NCI-H2227 treated with DMSO at 0.1 percent for 48 hours (cell line): ENCODE data around the gene NIPA2.
"Not testable (repeated sequence)": the region's sequence is repeated elsewhere in the genome, so short reads cannot be mapped to it uniquely, and the experiment has no call there.

Experiments used
- DNase-seq: peaks from one replicate; lab custom pipeline; 2025; lab: John Stamatoyannopoulos, UW

NIPA2 gene

DNA sequence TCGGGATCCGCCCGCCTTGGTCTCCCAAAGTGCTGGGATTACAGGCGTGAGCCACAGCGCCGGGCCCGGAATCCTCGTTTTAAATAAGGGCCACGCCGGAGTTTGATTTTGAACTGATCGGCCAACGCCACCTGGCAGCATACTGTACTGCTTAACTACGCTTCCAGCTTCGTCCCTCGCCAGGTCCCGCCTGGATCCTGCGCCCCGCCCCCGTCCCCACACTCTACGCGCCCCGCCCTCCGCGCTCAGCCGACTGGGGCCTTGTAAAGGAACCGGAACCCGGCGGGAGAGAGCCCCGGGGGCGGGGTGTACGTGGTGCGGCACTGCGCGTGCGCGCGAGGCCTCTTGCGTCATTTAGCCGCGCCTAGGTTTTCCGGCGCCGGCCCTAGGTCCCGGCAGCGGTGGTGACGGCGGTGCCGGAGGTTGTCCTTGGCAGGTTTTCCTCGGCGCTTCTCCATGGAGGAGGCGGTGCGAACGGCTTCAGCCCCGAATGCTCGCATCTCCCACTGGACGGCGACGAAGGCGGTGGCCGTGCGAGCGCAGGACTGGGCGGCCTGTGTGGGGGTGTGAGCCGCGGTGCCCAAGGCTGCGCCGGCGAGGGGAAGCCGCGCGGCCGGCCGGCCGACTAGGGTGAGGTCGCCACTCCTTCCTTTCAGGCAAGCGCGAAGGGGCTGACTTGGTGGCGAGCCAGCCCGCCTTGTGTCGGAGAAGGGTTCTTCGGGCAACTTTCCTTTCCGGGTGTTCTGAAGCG is at the start of gene NIPA2:
Gene NIPA2 (plus strand): TSS at position 375 of the 751 bp plus-strand sequence. CDS start 13,066 bp downstream, outside the sequence.
- DNase-seq, result peak; percentile 94

DNA sequence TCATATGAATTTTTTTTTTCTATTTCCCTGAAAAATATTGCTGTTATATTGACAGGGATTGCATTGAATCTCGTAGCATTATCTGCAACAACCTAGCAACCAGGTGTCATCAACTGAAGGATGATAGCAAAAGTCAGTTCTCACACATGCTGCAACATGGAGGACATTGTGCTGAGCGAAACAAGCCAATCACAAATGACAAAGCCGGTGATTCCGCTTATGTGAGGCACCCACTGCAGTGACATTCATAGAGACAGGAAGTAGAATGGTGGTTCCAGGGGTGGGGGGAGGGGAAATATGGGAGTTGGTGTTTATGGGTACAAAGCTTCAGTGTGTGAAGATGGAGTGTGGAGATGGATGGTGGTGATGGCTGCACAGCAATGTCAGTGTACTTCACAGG is 44.4 kb upstream of the NIPA2 start:
- DNase-seq, result no peak

DNA sequence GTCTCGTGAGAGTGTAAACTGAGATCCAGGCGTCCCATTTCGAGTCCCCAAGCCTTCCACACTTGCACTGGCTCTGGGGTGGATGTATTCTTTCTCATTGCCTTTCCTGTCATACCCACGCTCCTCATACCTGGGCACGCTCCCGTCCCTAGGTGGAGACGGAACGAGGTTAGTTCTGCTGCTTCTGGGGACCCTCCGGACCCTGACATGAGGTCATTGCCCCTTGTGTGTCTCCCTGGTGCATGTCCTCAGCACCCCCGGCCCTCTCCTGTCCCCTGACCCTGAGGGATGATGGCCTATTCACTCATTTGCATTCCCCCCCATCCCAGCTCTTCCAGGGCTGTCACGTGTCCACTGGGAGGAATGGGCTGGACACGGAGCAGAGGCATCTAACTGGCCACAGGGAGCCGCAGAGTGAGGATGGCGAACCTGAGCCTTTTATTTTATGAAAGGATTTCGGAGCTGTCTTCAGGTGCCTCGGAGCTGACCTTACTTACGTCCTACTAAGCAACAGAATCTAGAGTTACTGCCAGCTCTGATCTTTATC is 43.8 kb upstream of the NIPA2 start:
- DNase-seq, result no peak

DNA sequence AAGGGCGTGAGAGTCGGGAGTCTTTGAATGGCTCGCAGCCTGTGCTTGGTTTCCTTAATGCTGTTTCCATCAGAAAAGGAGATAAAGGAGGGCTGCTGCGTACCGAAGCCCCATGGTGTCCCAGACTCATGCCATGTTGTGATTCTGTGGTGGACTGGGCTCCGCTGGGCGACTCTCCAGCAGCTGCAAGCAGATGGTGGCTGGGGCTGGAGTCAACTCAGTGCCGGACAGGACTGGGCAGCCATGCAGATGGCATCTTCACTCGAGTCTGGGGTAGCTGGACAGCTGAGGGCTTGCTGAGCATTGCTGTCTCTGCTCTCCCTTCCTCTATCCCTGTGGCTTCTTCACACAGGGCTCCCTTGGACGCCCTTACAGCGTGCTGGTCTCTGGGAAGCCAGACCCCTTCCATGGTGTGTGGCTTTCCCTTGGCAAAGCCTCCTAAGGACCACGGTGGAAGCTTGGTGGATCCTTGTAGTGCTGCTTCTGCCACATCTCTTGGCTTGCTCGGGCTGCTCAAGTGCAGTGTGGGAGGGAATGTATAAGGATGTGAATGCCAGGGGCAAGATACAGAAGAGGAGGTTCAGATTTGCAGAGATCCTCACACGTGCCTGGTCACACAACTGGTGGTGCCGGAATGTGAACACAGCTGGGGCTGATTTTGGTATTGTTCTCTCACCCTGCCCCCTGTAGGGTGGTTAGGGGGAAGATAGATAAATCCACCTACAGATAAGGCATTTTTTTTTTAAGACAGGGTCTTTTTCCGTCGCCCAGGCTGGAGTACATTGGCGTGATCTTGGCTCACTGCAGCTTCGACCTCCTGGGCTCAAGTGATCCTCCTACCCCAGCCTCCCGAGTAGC is 43.0 kb upstream of the NIPA2 start:
- DNase-seq, result no peak

DNA sequence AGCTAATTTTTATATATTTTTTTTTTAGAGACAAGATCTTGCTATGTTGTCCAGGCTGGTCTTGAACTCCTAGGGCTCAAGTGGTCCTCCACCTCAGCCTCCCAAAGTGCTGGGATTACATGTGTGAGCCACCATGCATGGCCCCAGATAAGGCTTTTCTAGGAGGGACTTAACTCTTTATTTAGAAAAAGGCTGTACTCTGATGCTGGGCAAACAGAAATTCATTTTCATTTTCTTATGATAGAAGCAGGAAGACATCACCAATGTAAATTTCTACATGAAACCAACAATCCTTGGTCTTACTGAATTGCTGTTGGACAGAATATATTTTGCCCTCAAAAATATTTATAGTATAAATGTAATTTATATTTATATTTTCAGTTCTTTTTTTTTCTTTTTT is 42.4 kb upstream of the NIPA2 start:
- DNase-seq, result no peak

DNA sequence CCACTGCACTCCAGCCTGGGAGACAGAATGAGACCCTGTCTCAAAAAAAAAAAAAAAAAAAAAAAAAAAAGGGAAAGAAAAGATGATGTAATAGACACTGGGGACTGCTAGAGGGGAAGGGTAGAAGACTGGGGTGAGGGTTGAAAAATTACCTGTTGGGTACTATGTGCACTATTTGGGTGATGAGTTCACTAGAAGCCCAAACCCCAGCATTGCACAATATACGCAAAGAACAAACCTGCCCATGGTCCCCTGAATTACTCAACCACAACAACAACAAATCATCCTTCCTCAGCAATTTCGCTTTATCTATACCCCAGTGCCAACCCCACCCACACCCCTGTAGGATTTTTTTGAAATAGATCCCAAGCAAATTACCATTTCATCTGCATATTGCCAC is 38.6 kb upstream of the NIPA2 start:
- no peak for DNase-seq

DNA sequence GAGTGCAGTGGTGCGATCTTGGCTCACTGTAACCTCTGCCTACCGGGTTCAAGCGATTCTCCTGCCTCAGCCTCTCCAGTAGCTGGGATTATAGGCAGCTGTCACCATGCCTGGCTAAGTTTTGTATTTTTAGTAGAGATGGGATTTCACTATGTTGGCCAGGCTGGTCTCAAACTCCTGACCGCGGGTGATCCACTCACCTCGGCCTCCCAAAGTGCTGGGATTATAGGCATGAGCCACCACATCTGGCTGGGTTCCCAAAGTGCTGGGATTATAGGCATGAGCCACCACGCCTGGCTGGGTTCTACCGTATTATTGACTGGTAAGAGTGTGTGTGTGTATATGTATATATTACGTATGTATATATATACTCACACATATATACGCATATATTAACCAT is 35.5 kb upstream of the NIPA2 start:
- not testable (repeated sequence) for DNase-seq

DNA sequence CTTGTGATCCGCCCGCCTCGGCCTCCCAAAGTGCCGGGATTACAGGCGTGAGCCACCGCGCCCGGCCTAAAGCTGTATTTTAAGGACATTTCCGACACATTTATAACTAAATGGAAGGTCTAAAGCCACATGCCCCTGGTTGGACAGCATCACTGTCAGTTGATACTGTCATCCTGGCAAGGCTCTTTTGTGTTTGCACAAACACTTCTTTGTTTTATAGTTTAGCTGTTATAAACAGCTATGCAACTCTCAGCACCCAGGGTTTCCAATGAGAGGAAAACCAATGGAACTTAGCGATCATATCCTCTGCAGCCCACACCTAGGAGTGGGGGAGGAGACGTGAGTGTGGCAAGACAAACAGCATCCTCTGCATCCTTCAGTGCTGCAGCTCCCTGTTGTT is 32.3 kb upstream of the NIPA2 start:
- DNase-seq, result no peak

DNA sequence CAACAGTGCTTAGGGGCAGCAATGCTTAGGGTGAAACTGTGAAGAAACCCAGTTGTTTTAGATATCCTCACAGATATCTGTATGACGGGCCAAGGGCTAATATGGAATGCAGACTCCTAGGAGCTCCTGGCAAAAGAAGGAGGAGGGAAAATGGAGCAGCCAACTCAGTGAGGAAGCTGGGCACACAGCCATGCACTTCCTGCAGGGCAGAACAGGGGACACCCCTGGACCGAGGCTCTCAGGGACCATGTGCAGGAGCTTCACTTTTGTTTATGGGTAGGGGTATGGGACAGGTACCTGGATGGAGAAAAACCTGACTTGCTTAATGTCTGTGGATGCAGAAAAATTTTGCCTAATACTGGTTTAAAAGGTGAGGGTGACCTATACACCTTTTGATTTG is 31.8 kb upstream of the NIPA2 start:
- no peak for DNase-seq

DNA sequence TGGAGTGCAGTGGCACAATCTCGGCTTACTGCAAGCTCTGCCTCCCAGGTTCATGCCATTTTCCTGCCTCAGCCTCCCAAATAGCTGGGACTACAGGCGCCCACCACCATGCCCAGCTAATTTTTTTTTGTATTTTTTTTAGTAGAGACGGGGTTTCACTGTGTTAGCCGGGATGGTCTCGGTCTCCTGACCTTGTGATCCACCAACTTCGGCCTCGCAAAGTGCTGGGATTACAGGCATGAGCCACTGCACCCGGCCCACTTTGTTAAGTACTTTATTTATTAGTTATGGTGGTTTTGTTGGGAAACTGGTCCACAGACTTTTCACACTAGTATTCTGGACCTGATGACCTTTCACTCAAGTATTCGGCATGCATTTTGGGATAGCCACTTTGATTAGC is 30.6 kb upstream of the NIPA2 start:
- not testable (repeated sequence) for DNase-seq

DNA sequence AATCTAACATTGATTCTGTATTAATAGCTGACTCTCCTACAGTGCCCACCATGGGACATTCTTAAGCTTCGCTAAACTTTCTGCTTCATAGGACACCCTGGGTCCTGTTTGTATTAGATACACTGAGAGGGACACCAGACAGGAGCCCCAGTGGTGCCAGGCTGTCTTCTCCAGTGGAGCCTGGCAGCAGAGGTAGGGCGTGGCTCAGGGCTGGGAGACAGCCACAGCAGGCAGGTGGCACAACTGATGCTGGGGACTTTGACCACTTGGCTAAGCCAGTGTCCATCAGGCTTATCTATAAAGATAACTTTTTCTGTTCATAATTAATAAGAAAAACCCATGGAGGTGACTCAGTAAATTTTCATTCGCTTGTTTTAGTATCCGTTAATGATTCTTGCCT is 30.2 kb upstream of the NIPA2 start:
- no peak for DNase-seq

DNA sequence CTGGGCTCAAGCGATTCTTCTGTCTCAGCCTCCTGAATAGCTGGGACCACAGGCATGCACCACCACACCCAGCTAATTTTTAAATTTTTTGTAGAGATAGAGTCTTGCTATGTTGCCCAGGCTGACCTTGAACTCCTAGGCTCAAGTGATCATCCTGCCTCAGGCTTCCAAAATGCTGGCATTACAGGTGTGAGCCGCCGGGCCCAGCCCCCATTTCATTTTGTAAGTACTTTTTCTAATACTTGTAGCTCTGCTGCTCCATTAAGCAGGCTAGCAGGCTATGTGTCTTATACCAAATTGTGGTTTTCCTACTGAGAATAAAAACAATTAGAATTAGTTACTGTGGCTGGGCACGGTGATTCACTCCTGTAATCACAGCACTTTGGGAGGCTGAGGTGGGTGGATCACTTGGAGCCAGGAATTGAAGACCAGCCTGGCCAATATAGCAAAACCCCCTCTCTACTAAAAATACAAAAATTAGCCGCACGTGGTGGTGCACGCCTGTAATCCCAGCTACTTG is 29.6 kb upstream of the NIPA2 start:
- DNase-seq, result no peak

DNA sequence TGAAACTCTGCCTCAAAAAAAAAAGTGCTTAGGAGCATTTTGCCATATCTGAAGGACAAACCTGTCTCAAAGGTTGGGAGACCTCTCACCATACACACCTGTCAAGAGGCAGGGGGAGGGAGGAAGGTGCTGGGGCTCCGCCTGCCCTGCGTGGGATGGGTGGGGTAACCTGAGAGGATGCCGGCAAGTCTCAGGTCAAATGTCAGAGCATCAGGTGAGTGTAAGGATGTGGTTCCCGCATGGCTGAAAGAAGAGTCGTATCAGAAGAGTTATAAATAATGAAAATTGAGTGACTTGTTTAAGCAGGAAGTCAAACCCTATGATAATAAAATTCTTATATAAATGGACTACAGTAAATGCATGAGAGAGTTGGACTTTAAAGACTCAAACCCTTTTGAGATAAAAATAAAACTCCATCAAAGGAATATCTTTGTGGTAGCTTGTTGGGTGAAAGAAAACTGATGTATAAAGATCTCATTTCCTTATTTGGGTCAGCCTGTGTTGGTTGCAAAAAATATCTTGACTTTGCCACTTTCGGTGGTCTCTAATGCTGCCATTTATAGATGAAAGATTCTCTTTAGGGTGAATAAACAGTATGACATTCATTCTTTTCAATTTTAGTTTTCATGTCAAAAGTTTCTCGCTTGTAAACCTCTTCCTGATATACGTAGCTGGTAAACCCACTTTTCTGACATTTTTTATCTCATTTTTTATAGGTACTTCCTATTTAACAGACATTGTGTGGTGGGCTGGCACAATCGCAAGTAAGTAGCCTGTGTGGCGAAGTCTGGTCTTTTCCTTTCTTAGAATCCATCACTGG is 28.2 kb upstream of the NIPA2 start:
- DNase-seq, result no peak

DNA sequence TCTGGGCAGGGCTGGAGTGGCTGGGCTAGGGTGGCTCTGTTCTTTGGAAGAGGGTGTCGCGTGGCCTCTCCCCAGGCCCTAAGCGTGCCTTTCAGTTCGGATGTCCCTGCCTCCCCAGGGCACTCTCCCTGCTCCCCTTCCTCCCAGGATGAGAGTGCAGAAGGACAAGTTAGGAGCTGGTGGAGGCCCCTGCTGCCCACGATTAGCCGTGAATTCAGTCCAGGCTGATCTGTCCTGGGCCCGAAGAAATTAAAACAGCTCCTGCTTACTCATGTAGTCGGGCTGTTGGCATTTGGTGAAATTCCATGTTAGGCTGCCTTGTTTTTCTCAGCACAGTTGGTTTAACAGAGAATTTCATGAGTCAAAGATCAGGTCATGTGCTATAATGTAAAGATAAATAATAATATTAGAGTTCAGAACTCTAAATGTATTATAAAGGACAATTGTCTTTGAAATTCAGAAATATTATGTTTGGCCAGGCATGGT is 27.6 kb upstream of the NIPA2 start:
- no peak for DNase-seq

DNA sequence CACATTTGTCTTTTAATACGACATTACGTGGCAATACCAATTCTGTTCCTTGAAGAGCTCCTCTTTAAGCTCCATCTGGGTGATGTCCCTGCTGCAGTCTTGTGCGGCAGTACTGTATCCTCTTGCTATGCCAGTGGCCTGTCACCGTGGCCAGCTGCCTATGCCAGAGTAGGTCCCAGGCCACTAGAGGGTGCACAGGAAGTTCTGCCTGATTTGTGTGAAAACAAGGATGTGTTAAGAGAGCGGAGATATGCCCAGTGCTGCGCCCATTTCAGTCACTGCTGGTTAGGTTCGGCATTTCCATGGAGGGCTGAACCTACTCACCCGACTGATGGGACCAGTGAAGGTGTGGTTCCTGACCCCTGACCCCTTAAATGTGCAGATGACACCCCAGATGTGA is 26.8 kb upstream of the NIPA2 start:
- DNase-seq, result no peak

DNA sequence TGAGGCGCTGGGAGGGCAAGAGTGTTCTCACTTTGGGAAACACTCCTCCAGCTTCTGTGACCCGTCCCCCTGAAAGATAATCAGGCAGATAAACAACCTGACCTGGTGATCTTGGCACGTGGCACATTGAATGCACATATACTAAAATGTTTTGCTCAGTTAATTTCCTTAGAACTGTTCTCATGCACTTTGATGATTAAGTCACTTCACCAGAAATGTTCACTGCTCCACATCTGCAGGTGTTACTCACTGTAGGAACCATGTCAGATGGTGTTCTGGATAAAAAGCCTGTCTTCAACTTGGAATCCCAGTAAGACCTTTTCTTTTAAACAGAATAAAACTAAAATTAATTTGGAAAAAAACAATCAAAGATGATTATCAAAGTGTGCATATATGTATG is 24.6 kb upstream of the NIPA2 start:
- DNase-seq, result no peak

DNA sequence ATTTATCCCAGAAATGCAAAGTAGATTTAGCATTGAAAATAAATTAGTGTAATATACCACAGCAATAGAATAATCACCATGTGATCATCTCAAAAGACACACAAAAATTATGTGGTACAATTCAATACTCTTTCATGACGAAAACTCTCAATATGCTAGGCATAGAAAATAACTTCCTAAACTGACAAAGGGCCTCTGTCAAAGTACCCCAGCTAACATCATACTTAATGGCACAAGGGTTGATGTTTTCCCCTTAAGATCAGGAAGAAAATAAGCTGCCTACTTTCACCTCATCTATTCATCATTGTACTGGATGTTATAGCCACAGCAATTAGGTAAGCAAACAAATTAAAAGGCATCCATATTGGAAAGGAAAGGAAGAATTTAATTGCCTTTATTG is 22.7 kb upstream of the NIPA2 start:
- no peak for DNase-seq

DNA sequence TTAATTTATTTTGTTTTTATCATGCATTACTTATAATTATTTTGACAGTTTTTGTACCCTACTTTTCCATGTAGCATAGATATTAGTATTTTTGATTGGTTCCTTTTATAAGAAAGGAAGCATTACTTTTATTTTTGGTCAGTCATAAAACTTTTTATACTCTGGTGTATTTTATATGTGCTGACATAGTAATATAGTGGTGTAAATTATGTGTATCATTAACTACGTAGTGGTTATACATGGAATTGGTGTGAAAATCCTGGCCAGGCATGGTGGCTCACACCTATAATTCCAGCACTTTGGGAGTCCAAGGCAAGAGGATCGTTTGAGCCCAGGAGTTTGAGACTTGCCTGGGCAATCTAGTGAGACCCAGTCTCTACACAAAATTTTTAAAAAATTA is 18.8 kb upstream of the NIPA2 start:
- DNase-seq, result no peak

DNA sequence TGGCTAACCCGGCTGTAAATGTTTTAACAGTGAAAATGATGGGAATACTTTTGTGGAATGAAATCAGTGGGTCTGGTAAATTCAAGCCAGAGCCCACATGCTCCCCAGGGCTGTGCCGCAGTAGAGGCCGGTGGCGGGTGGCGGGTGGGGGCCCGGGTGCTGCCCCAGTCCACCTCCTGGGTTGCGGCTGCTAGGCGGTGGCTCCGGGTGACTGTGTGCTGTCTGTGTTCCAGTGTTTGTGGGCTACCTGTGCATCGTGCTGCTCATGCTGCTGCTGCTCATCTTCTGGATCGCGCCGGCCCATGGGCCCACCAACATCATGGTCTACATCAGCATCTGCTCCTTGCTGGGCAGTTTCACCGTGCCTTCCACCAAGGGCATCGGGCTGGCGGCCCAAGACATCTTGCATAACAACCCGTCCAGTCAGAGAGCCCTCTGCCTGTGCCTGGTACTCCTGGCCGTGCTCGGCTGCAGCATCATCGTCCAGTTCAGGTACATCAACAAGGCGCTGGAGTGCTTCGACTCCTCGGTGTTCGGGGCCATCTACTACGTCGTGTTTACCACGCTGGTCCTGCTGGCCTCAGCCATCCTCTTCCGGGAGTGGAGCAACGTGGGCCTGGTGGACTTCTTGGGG is 14.9 kb upstream of the NIPA2 start:
- DNase-seq, result no peak

DNA sequence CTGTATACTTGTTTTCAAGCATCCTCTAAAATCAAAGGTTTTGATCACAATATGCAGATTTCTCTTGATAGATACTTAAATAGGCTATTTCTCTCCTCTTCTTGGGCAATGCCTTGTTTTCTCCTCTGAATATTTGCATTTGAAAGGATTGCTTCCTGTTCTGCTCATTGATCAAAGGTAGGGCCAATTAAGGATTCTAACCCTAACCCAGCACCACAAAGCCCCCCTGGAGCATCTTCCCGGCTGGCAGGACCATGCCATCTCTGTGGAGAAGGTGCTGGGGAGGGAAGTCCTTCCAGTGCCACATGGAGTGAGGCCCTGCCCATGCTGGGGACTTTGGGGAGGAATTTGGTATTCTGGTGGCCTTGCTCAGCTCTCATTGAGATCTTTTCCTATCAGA is 11.3 kb upstream of the NIPA2 start:
- no peak for DNase-seq

DNA sequence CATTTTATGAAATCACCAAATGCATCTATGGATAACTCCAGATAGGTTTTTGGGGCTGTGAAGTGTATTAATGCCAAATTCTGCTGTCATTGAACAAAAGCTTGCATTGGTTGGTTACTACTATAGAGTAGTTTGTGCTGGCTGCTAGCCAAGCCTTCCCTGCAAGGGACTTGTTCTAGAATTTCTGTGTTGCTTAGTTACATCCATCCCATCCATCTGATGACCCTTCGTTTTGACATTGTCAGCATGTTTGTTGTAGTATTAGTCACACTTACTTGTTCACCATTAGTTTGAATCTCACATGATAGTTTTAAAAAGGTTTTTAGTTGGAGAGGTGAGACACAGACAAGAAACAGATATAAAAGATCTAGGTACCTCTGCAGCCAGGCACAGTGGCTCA is 7.0 kb upstream of the NIPA2 start:
- no peak for DNase-seq
